NCI-H2081 treated with DMSO at 0.1 percent for 48 hours (cell line): Measurements from ENCODE around the gene JAZF1.

ENCODE experiments used
- DNase-seq: peaks from one replicate; lab custom pipeline; 2025; lab: John Stamatoyannopoulos, UW

The JAZF1 gene

DNA sequence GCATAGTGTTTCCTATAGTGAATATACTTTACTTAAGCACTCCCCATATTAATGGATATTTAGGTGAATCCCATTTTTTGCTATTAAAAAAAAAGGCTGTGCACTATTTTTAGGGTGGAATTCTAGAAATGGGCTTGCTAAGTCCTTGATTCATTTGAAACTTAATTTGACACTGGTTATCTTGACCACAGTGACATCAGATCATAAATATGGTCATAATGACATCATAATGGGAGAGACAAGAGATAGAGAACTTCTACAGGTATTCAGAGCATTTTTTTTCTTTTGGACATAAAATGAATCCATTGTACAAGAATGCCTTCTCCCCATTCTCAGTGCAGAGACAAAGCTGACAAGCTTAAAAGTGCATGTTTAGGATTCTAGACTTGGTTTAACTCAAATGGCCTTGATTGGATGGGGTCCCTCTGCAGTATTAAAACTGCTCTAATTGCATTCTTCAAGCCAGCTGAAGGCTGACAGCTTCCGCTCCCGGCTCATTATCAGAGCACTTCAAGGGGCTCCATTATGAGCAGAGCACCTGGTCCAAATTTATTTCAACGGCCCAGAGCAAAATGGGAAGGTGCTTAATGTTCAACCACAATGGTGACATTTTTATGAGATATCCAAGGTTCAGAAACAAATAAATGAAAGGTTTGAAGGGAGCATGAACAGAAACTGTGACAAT lies 104.8 kb downstream of the JAZF1 start:
- DNase-seq: no peak

- no peak for DNase-seq
These were observed 107.6 kb downstream of the JAZF1 start for GRCh38 chr7:28072876-28073514.

DNA sequence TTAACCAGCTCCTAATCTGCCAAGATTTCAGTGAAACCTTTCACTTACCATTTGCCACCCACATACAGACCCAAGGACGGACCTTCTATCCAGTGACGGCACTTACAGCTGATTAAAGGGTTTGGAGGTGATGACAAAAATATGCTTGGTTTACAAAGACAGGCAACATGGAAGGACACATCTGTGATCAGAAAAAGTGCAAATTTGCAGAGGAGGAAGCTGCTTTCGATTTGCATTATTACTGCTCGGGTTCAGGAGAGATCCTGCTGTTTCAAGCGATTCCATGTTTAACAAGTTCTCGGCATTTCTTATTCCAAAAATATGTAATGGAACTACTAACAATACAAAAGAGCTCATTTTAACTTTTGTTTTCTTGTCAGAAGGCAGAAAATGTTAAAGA lies 109.0 kb downstream of the JAZF1 start:
- no peak for DNase-seq

DNA sequence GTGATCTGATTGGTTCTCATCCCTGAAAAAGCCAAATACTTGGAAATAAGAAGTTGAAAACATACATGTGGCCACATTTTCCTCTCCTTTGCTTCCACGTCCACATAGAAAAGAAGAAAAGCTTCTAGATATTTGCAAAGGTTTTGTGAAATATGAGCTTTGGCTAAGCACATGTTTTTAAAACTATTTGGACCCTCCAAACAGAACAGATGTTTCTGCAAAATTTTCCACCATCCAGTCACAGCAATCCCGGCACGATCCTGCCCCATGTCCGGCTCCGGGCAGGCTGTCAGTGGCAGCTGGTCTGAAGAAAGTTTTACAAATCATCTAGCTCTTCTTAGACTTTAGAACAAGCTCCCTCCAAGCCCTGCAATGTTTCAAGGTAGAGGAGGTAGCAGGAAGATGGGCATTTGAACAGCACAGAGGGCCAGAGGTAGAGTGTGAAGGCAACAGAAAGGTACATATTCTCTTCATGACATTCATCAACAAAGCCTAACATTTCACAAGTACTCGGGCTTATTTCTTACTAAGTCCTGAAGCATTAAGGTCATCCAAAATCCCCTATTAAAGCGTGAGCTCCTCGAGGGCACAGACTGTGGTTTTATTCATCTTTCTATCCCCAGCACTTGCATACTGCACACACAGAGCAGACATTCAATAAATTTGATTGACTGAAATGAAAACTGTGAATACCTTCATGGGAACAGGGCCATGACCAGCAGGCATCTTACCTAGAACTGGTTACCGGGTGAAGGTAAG lies 110.1 kb downstream of the JAZF1 start:
- no peak for DNase-seq

GRCh38 chr7:28069807-28070206 lies 110.8 kb downstream of the JAZF1 start:
- no peak for DNase-seq

GRCh38 chr7:28069388-28069787 lies 111.2 kb downstream of the JAZF1 start:
- no peak for DNase-seq

DNA sequence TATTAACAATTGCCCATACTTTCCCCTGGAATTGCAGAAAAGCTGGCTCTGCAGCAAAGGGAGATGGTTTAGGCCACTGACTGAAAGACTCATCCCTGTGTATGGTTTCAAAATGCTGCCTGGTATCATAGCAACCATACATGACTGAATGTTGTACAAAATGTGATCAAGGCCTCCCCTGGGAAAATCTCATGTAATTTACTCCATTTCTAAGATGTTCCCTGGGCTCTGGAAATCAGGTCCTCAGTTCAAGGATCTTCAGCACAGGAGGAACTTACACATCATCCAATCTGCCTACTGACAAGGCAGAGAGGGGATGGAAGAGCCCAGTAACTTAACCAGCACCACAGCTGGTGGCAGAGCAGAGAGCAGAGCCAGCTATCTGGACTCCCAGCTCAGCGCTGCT lies 111.8 kb downstream of the JAZF1 start:
- no peak for DNase-seq

DNA sequence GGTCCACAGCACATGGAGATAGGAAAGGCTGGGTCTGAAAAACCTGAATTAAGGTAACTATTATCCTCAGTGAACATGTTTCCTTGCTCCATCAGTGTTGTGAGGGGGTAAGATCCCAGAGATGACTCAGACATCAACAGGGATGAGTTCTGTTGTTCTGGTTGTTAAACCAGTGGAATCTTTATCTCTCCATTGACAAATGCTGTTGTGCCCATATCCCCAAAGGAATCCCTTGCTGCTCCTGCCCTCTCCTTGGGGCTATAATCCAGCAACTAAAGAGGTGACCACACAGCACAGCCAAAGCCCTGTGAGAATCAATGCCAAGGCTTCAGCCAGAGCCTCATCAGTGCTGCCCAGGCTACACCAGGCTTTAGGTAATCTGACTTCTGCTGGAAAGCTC lies 113.4 kb downstream of the JAZF1 start:
- DNase-seq: no peak

DNA sequence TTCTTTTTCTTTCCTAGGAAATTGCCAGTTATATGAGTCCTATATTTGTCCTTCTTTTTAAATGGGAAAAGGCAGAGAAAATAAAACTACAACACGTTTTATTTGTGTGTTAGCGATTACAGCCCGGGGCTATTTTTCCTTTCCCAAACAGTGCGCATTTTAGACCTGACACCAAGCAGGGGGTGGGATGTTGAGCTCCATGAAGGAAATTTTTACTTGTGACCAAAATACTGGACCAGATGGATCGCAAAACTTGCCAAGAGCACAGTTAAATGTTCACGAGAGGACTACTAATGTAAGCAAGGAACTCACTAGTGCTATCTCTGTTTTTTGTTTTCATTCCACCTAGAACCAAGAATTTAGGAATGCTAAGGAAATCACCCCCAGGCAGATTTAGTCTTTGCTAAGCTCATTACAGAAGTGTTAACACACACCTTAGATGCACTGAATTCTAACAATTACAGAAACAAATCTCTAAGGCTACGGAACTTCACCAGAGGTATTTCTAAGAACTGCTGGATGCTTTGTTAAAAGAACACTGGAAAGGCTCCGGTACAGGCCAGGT lies 114.8 kb downstream of the JAZF1 start:
- no peak for DNase-seq

- no peak for DNase-seq
These were observed 115.3 kb downstream of the JAZF1 start for GRCh38 chr7:28065308-28065707.

DNA sequence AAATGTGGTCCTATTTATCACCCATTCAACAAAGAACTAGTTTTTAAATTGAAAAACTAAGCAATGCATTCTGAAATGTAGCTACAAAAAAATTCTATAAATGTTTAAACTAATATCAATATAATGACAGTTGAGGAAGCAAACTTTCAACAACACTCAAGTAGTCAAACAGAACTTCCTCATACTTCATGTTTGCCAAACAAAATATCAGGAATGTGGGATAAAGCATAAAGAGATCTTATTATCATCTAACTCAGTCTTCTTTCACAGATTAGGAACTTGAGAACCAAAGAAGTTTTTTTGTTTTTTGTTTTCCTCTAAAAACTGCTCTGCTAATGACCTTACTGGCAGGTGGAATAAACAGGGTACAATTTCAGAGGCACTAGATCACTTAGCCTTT lies 116.2 kb downstream of the JAZF1 start:
- no peak for DNase-seq

- peak; percentile 47 for DNase-seq
These were observed 118.2 kb downstream of the JAZF1 start for GRCh38 chr7:28062197-28062991.

GRCh38 chr7:28061824-28062196 lies 118.8 kb downstream of the JAZF1 start:
- DNase-seq: no peak

DNA sequence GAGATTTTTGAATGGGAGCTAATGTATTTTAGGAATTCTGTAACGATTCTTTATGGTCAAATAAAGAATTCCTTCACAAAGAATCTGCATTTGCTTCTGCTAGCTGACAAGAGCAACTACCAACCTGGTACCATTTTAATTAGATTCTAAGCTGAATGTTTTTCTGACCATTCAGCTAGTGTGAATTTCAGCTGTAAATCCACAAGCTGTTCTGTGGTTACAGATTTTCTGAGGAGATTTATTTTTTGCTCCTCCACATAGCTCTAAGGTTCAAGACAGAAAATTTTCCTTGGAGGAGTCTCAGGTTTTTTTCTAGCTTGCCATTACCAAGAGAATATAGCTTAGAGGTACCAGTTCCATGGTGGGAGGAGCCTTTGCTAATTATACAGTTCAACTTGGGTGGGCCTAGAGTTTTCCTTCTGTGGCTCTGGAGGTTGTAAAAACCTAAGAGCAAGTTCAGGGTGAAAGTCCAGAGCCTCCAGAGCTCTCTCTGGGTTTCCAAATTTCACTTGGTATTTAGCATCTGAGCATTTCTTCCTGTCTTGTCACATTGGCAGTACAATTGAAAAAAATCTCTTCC lies 120.1 kb downstream of the JAZF1 start:
- no peak for DNase-seq

DNA sequence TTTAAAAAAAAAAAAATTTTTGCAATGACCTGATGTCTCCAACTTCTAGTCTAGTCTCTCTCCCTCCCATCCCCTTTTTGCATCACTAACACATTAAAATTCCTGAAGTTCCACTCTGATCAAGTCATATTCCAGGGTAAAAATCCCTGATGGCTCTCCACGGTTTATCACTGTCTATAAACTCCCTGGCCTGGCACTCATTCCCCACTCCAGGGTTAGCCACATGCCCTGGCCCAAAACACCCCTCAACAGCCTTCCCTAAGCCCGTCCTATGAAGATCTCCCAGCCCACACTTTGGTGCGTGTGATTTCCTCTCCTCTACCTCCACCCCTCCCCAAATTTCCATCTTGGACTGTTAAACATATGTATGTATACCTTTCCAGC lies 125.4 kb downstream of the JAZF1 start:
- no peak for DNase-seq

DNA sequence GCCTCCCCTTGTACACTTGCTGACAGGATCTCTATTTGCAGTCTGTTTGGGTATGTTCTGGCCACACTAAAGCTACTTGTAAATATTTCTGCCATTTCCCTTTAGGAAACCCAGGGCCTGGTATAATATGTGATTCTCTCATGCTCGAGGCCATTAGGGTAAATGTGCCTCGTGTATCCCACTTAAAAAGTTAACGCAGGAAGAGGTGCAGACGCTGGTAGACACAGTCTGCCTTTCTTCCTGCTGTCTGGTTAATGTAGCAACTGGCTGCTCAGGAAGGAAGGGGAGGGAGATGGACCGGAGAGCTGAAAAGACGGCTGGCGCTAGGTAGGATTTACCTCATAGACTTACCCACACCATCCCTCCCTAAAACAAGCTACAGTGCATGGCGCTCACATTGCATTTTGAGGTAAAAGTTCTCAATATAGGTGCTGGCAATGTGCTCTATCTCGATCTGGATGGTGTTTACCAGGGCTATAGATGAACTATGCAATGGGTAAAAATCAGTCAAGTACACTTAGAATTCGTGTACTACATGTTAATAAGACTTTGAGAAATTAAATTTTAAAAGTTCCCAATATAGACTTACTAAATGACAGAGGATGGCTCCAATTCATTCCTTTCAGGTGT lies 125.9 kb downstream of the JAZF1 start:
- no peak for DNase-seq

GRCh38 chr7:28052933-28053332 lies 127.7 kb downstream of the JAZF1 start:
- DNase-seq: no peak

DNA sequence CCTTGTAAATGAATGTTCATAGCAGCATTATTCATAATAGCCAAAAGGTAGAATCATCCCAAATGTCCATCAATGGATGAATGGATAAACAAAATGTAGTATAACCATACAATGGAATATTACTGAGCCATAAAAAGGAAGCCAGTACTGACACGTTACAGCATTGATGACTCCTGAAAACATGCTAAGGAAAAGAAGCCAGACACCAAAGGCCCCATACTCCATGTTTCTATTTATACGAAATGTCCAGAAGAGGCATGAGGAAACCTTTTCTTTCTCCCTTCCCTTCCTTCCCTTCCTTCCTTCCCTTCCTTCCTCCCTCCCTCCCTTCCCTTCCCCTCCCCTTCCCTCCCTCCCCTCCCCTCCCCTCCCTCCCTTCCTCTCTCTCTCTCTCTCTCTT lies 131.9 kb downstream of the JAZF1 start:
- DNase-seq: no peak

GRCh38 chr7:28046035-28046434 lies 134.6 kb downstream of the JAZF1 start:
- DNase-seq: no peak

DNA sequence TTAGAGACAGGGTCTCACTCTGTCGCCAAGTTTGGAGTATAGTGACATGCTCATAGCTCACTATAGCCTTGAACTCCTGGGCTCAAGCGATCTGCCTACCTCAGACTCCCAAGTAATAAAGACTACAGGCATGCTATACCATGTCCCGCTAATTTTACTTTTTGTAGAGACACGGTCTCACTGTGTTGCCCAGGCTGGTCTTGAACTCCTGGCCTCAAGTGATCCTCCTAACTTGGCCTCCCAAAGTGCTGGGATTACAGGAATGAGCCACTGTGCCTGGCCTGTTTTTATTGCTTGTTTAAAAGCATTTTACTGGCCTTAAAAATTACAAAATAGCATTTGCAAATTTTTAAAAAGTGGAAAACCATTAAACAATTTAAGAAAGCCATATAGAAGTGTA lies 135.0 kb downstream of the JAZF1 start:
- DNase-seq: no peak

- DNase-seq: no peak
These were observed 135.8 kb downstream of the JAZF1 start for GRCh38 chr7:28044825-28045224.
